ENCODE measurements around the gene FIGN.

The FIGN gene

GRCh38 chr2:163711699-163712098, 24.1 kb downstream of the FIGN start:
- H3K36me3 ChIP-seq (ENCODE audit: control insufficient read depth, insufficient read depth, low read length) = no peaks in the 10 kb centered on the region

GRCh38 chr2:163711258-163711657, 24.6 kb downstream of the FIGN start:
- H3K36me3 ChIP-seq (ENCODE audit: control insufficient read depth, insufficient read depth, low read length) = no peaks in the 10 kb centered on the region
- no peaks in the 10 kb centered on the region for H3K4me1 ChIP-seq (ENCODE audit: control insufficient read depth, insufficient read depth, low read length, poor library complexity, severe bottlenecking)
- H3K4me3 ChIP-seq (ENCODE audit: insufficient read depth, low read depth, low read length, poor library complexity, severe bottlenecking) = no peak overlapping the region
- DNase-seq = no peak
- no peak overlapping the region for H3K27ac ChIP-seq (ENCODE audit: insufficient read depth, low read length, poor library complexity, severe bottlenecking)
- H3K9me3 ChIP-seq (ENCODE audit: control insufficient read depth, low read length) = no peaks in the 10 kb centered on the region
- no peaks in the 10 kb centered on the region for H3K27me3 ChIP-seq (replicated peaks; ENCODE audit: control insufficient read depth, insufficient read depth, low read length, poor library complexity, severe bottlenecking)

More at GRCh38 chr2:163711699-163712098, 24.1 kb downstream of the FIGN start:
- no peaks in the 10 kb centered on the region for H3K27me3 ChIP-seq (replicated peaks; ENCODE audit: control insufficient read depth, insufficient read depth, low read length, poor library complexity, severe bottlenecking)
- no peak overlapping the region for H3K27ac ChIP-seq (ENCODE audit: insufficient read depth, low read length, poor library complexity, severe bottlenecking)
- no peak overlapping the region for H3K4me3 ChIP-seq (ENCODE audit: insufficient read depth, low read depth, low read length, poor library complexity, severe bottlenecking)
- H3K9me3 ChIP-seq (ENCODE audit: control insufficient read depth, low read length) = no peaks in the 10 kb centered on the region
- DNase-seq = no peak
- H3K4me1 ChIP-seq (ENCODE audit: control insufficient read depth, insufficient read depth, low read length, poor library complexity, severe bottlenecking) = no peaks in the 10 kb centered on the region

- Histone ChIP-seq H3K27me3 (replicated peaks; ENCODE audit: control insufficient read depth, insufficient read depth, low read length, poor library complexity, severe bottlenecking) (no peaks in the 10 kb centered on the region), H3K4me1 (ENCODE audit: control insufficient read depth, insufficient read depth, low read length, poor library complexity, severe bottlenecking) (no peaks in the 10 kb centered on the region), H3K27ac (ENCODE audit: insufficient read depth, low read length, poor library complexity, severe bottlenecking) (no peak overlapping the region), H3K9me3 (ENCODE audit: control insufficient read depth, low read length) (no peaks in the 10 kb centered on the region), H3K36me3 (ENCODE audit: control insufficient read depth, insufficient read depth, low read length) (no peaks in the 10 kb centered on the region), H3K4me3 (ENCODE audit: insufficient read depth, low read depth, low read length, poor library complexity, severe bottlenecking) (no peak overlapping the region)
- no peak for DNase-seq
Measured at GRCh38 chr2:163709270-163709669, 26.5 kb downstream of the FIGN start.

- no peak for DNase-seq
- Histone ChIP-seq H3K27ac (ENCODE audit: insufficient read depth, low read length, poor library complexity, severe bottlenecking) (no peak overlapping the region), H3K4me1 (ENCODE audit: control insufficient read depth, insufficient read depth, low read length, poor library complexity, severe bottlenecking) (no peaks in the 10 kb centered on the region), H3K9me3 (ENCODE audit: control insufficient read depth, low read length) (no peaks in the 10 kb centered on the region), H3K4me3 (ENCODE audit: insufficient read depth, low read depth, low read length, poor library complexity, severe bottlenecking) (no peak overlapping the region), H3K36me3 (ENCODE audit: control insufficient read depth, insufficient read depth, low read length) (no peaks in the 10 kb centered on the region), H3K27me3 (replicated peaks; ENCODE audit: control insufficient read depth, insufficient read depth, low read length, poor library complexity, severe bottlenecking) (no peaks in the 10 kb centered on the region)
Measured at GRCh38 chr2:163708265-163708664, 27.5 kb downstream of the FIGN start.

- no peak for DNase-seq
- H3K4me1 ChIP-seq (ENCODE audit: control insufficient read depth, insufficient read depth, low read length, poor library complexity, severe bottlenecking) = no peaks in the 10 kb centered on the region
- H3K27me3 ChIP-seq (replicated peaks; ENCODE audit: control insufficient read depth, insufficient read depth, low read length, poor library complexity, severe bottlenecking) = no peaks in the 10 kb centered on the region
- H3K9me3 ChIP-seq (ENCODE audit: control insufficient read depth, low read length) = no peaks in the 10 kb centered on the region
- H3K4me3 ChIP-seq (ENCODE audit: insufficient read depth, low read depth, low read length, poor library complexity, severe bottlenecking) = no peak overlapping the region
- no peaks in the 10 kb centered on the region for H3K36me3 ChIP-seq (ENCODE audit: control insufficient read depth, insufficient read depth, low read length)
- no peak overlapping the region for H3K27ac ChIP-seq (ENCODE audit: insufficient read depth, low read length, poor library complexity, severe bottlenecking)
Measured at GRCh38 chr2:163703386-163703785, 32.4 kb downstream of the FIGN start.

DNA sequence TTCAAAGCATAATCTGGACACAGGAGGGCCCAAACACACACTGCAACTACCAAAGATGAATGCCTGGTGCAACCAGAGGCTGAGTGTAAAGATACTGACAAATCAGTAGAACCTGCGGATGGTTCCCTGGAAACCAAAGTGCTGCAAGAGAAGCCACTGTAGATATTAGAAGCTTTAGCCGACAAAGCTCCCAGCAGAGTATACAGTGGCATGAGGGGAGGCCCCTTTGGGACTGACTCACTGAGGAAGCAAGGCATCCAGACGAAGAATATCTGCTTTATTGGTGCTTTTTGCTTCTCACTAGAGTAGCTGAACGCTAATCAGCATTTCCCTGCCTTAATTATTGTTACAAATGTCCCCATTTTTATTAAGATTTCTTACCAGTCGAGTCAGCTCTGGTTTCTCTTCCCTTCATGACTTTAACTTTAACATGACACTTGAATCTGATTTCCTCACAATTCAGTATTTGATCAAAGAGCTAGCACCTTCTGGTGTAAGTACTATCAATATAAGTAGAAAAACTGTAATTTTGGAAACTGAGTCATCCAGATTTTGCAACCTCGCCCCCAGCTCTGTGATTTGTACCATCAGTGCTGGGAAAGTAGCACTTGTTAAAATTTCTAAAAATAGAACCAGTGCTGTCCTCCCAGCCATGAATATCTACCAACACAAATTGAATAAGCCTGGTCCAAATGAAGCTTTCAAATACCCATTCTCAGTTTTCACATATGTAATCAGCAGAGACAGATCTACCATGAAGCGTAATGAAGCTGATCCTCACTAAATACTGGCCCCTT, 34.2 kb downstream of the FIGN start:
- Histone ChIP-seq H3K27me3 (replicated peaks; ENCODE audit: control insufficient read depth, insufficient read depth, low read length, poor library complexity, severe bottlenecking) (no peaks in the 10 kb centered on the region), H3K4me3 (ENCODE audit: insufficient read depth, low read depth, low read length, poor library complexity, severe bottlenecking) (no peak overlapping the region), H3K4me1 (ENCODE audit: control insufficient read depth, insufficient read depth, low read length, poor library complexity, severe bottlenecking) (no peaks in the 10 kb centered on the region), H3K27ac (ENCODE audit: insufficient read depth, low read length, poor library complexity, severe bottlenecking) (no peak overlapping the region), H3K36me3 (ENCODE audit: control insufficient read depth, insufficient read depth, low read length) (no peaks in the 10 kb centered on the region), H3K9me3 (ENCODE audit: control insufficient read depth, low read length) (no peaks in the 10 kb centered on the region)
- DNase-seq = no peak

DNA sequence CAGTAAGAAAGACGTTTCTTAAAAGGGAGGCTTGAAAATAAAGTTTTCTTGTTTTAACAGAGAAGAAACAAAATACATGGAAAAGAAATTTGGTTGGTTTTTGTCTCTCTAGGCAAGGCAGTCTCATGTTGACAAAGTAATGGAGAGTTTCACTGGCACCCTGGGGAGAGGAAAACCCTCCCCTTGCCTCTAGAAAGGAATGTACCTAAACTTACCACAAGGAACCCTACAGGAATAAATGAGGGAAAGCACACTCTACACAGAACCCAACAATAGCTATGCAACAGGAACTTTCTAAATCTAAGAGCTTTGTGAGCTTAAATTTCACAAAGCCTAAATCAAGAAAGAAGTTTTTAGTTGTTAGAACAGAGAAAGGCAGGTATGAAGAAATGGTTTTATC, 37.0 kb downstream of the FIGN start:
- DNase-seq = no peak

GRCh38 chr2:163697846-163698637, 37.8 kb downstream of the FIGN start:
- Histone ChIP-seq H3K27me3 (replicated peaks; ENCODE audit: control insufficient read depth, insufficient read depth, low read length, poor library complexity, severe bottlenecking) (no peaks in the 10 kb centered on the region), H3K4me1 (ENCODE audit: control insufficient read depth, insufficient read depth, low read length, poor library complexity, severe bottlenecking) (no peaks in the 10 kb centered on the region), H3K4me3 (ENCODE audit: insufficient read depth, low read depth, low read length, poor library complexity, severe bottlenecking) (no peak overlapping the region), H3K36me3 (ENCODE audit: control insufficient read depth, insufficient read depth, low read length) (no peaks in the 10 kb centered on the region), H3K9me3 (ENCODE audit: control insufficient read depth, low read length) (no peaks in the 10 kb centered on the region), H3K27ac (ENCODE audit: insufficient read depth, low read length, poor library complexity, severe bottlenecking) (no peak overlapping the region)
- DNase-seq = no peak

More for the DNA sequence above, 37.0 kb downstream of the FIGN start:
- Histone ChIP-seq H3K27me3 (replicated peaks; ENCODE audit: control insufficient read depth, insufficient read depth, low read length, poor library complexity, severe bottlenecking) (no peaks in the 10 kb centered on the region), H3K4me1 (ENCODE audit: control insufficient read depth, insufficient read depth, low read length, poor library complexity, severe bottlenecking) (no peaks in the 10 kb centered on the region), H3K4me3 (ENCODE audit: insufficient read depth, low read depth, low read length, poor library complexity, severe bottlenecking) (no peak overlapping the region), H3K36me3 (ENCODE audit: control insufficient read depth, insufficient read depth, low read length) (no peaks in the 10 kb centered on the region), H3K27ac (ENCODE audit: insufficient read depth, low read length, poor library complexity, severe bottlenecking) (no peak overlapping the region), H3K9me3 (ENCODE audit: control insufficient read depth, low read length) (no peaks in the 10 kb centered on the region)

DNA sequence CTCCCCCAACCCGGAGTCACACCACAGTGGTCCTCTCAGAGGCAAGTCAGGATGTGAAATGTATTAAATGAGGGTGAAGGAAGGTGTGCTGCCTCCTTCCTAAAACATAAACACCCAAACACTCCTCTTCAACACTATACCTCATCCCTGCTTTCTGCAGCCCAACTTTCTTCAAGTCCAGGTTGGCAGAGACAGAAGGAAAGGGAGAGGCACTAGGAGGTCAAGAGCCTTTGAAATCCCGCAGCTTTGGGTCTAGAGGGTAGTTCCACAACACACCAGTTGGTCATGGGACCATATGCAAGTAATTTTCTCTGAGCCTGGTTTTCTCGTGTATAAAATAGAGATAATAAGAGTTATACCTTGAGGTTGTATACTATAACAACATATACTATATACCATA, 38.4 kb downstream of the FIGN start:
- H3K27me3 ChIP-seq (replicated peaks; ENCODE audit: control insufficient read depth, insufficient read depth, low read length, poor library complexity, severe bottlenecking) = no peaks in the 10 kb centered on the region
- no peak overlapping the region for H3K4me3 ChIP-seq (ENCODE audit: insufficient read depth, low read depth, low read length, poor library complexity, severe bottlenecking)
- no peaks in the 10 kb centered on the region for H3K36me3 ChIP-seq (ENCODE audit: control insufficient read depth, insufficient read depth, low read length)
- DNase-seq = no peak
- no peak overlapping the region for H3K27ac ChIP-seq (ENCODE audit: insufficient read depth, low read length, poor library complexity, severe bottlenecking)
- no peaks in the 10 kb centered on the region for H3K4me1 ChIP-seq (ENCODE audit: control insufficient read depth, insufficient read depth, low read length, poor library complexity, severe bottlenecking)
- H3K9me3 ChIP-seq (ENCODE audit: control insufficient read depth, low read length) = no peaks in the 10 kb centered on the region

- no peaks in the 10 kb centered on the region for H3K36me3 ChIP-seq (ENCODE audit: control insufficient read depth, insufficient read depth, low read length)
- no peak overlapping the region for H3K4me3 ChIP-seq (ENCODE audit: insufficient read depth, low read depth, low read length, poor library complexity, severe bottlenecking)
- DNase-seq = no peak
- no peaks in the 10 kb centered on the region for H3K4me1 ChIP-seq (ENCODE audit: control insufficient read depth, insufficient read depth, low read length, poor library complexity, severe bottlenecking)
- H3K27ac ChIP-seq (ENCODE audit: insufficient read depth, low read length, poor library complexity, severe bottlenecking) = no peak overlapping the region
- no peaks in the 10 kb centered on the region for H3K27me3 ChIP-seq (replicated peaks; ENCODE audit: control insufficient read depth, insufficient read depth, low read length, poor library complexity, severe bottlenecking)
- H3K9me3 ChIP-seq (ENCODE audit: control insufficient read depth, low read length) = no peaks in the 10 kb centered on the region
Measured at GRCh38 chr2:163693484-163693883, 42.3 kb downstream of the FIGN start.
